Right ventricle myocardium inferior (tissue), 1 donor: Measurements from ENCODE around the gene HSF2BP. TPM values are rescaled to one million over a fixed set of nuclear protein-coding genes. Genes with fewer than 3 reads are reported as not detected.
"Not testable (repeated sequence)": the region's sequence is repeated elsewhere in the genome, so short reads cannot be mapped to it uniquely, and the experiment has no call there.

Source experiments
- ATAC-seq: fragments of 200-7000 bp; cut with Tn5 transposase; one replicate; pipeline ENCODE4 v1.9.1; 2020; ENCODE audit warnings: mild to moderate bottlenecking, moderate library complexity
- DNase-seq: peaks from one replicate; pipeline ENCODE4 v3.0.0; 2021; ENCODE audit errors: missing footprints
- intact Hi-C: fragments of 100-400 bp; cut with DNase I; formaldehyde crosslinking; loops from one replicate; pipeline ENCODE4 v1.11.0; 2022
- total RNA-seq: library from RNA; stranded (reverse); fragmentation: NEBNext Ultra II Directional; extraction: Animal tissue kit (Norgen Biotek cat#: 25700); gene quantifications from one replicate; pipeline ENCODE4 v1.2.1, GENCODE V29; 2021
- donor health status: DM: no; HTN: yes; CAD: no; lungs with severe emphysema.

The HSF2BP gene
- total RNA-seq, 1 donor from 2014 or later: not detected

DNA sequence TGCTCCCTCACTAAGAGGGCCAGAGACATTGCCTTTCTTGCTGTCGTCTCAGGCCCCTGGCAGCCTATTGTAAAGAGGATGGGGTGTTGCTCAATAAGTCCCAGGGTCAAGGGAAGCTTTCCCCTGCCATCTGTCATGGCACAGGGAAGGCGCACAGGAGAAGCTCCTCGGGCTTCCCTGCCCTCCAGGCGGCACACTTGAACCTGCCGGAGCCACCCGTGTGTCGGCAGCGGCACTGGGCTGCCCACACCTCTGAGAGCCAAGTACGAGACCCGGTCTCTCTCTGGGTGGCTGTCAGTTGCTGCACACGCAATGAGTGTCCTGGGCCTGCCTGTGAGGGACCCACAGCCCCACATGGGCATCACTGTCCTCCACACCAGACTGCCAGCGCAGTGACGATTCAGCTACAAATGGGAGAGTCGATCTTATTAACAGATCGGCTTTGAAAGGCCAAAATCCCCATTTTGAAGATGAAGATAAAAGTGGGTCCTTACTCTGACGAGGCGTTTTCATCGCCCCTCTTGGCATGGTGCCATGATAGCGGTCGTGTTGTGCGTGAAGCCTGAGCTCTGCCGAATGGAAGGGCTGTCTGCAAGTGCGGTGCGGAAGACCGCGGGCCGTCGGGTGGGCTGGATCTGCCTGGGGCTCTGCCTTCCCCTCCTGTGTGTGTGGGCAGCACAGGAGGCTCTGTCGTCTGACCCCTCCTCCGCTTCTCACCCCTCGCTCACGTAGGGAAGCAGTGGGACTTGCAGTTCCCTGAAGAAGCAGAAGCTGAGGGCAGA lies 30.5 kb upstream of the HSF2BP start:
- ATAC-seq: no peak
- no peak for DNase-seq
- intact Hi-C loops: loop anchor here (10.0 kb wide), 2 partner anchors 55 to 95 kb away; partner anchors contain the start of gene RRP1

- ATAC-seq (no peak), DNase-seq (no peak)
- intact Hi-C loops: loop anchor here (10.0 kb wide), 2 partner anchors 56 to 96 kb away; partner anchors contain the start of gene RRP1
Observed at GRCh38 chr21:43688906-43689305, 29.6 kb upstream of the HSF2BP start.

DNA sequence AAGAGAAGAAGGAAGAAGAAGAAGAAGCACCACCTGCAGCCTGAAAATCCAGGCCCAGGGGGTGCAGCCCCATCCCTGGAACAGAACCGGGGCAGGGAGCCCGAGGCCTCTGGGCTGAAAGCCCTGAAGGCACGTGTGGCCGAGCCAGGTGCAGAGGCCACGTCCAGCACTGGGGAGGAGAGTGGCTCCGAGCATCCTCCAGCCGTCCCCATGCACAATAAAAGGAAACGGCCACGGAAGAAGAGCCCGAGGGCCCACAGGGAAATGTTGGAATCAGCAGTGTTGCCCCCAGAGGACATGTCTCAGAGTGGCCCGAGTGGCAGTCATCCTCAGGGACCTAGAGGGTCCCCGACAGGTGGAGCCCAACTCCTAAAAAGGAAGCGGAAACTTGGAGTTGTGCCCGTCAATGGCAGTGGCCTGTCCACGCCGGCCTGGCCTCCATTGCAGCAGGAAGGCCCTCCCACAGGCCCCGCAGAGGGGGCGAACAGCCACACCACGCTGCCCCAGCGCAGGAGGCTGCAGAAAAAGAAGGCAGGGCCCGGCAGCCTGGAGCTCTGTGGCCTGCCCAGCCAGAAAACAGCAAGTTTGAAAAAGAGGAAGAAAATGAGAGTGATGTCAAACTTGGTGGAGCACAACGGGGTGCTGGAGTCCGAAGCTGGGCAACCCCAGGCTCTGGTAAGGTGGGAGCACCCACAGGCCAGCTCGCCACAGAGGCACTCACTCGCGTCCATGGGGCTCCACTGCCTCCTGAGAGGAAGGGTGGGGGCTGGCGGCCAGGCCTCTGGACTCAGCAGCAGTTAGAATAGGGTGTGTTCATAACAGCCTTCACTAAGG lies 28.5 kb upstream of the HSF2BP start:
- intact Hi-C loops: loop anchor here (10.0 kb wide), 2 partner anchors 57 to 97 kb away; partner anchors contain the start of gene RRP1
- no peak for ATAC-seq

DNA sequence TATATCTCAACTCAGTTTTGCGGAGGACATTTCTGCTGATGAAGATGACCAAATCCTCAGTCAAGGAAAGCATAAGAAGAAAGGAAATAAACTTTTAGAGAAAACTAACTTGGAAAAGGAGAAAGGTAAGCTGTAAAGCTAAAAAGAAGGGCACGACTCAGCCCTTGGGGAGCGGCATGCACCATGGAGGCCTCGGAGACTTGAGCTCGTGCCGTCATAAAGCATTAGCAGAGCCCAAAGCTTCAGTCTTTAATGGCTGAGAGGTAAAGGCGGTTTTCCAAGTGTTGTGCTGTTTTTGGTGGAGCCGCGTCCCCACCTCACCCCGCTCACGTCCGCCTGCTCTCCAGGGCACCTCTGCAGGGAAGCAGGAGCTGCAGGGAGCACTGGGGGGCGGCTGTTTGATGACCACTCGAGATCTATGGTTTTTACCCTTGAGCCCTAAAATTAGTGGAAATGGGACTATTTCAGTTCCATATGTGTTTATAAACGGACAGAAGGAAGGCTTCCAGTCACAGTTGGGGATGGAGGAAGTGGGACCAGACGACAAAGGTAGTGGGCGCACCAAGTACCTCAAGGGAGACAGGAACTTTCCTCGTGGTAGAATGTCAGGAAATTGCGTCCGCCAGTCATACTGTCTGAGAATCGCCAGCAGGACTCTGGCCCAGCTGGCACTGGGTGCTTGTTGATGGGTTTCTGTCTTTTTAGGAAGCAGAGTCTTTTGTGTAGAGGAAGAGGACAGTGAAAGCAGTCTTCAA lies 27.7 kb upstream of the HSF2BP start:
- DNase-seq: no peak
- ATAC-seq: no peak
- intact Hi-C loops: loop anchor here (10.0 kb wide), 2 partner anchors 58 to 98 kb away; partner anchors contain the start of gene RRP1

More for the DNA sequence above, 28.5 kb upstream of the HSF2BP start:
- no peak for DNase-seq

- intact Hi-C loops: loop anchor here (10.0 kb wide), 2 partner anchors 60 to 100 kb away; partner anchors contain the start of gene RRP1
- ATAC-seq (no peak), DNase-seq (no peak)
Observed at GRCh38 chr21:43684424-43684823, 25.1 kb upstream of the HSF2BP start.

GRCh38 chr21:43681650-43682049 lies 22.4 kb upstream of the HSF2BP start:
- intact Hi-C loops: loop anchor here (10.0 kb wide), 2 partner anchors 63 to 103 kb away; partner anchors contain the start of gene RRP1
- ATAC-seq: no peak
- no peak for DNase-seq

- ATAC-seq: not testable (repeated sequence)
- intact Hi-C loops: loop anchor here (10.0 kb wide), 2 partner anchors 64 to 104 kb away; partner anchors contain the start of gene RRP1
Observed at GRCh38 chr21:43680421-43680820, 21.1 kb upstream of the HSF2BP start.

GRCh38 chr21:43679951-43680350 lies 20.7 kb upstream of the HSF2BP start:
- DNase-seq (no peak), ATAC-seq (no peak)
- intact Hi-C loops: loop anchor here (10.0 kb wide), 2 partner anchors 65 to 105 kb away; partner anchors contain the start of gene RRP1

More at GRCh38 chr21:43680421-43680820, 21.1 kb upstream of the HSF2BP start:
- DNase-seq: not testable (repeated sequence)

- DNase-seq (no peak), ATAC-seq (no peak)
- intact Hi-C loops: no loop called here
Observed at GRCh38 chr21:43676391-43676790, 17.1 kb upstream of the HSF2BP start.

DNA sequence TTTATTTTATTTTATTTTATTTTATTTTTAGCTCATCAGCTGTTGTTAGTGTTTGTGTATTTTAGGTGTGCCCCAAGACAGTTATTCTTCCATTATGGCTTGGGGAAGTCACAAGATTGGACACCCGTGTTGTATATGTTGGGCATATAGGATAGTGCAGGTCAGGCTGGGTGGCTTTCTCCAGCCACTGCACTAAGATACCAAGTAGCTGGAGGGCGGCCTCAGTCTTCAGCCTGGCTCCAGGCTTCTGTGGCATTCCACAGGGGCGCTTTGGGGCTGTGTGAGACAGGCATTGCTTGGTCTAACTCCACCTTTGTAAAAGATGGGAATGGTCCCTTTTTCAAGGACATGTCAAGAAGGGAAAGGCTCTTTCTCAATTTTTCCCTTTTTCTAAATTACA lies 16.6 kb upstream of the HSF2BP start:
- intact Hi-C loops: no loop called here
- ATAC-seq: no peak
- DNase-seq: no peak

DNA sequence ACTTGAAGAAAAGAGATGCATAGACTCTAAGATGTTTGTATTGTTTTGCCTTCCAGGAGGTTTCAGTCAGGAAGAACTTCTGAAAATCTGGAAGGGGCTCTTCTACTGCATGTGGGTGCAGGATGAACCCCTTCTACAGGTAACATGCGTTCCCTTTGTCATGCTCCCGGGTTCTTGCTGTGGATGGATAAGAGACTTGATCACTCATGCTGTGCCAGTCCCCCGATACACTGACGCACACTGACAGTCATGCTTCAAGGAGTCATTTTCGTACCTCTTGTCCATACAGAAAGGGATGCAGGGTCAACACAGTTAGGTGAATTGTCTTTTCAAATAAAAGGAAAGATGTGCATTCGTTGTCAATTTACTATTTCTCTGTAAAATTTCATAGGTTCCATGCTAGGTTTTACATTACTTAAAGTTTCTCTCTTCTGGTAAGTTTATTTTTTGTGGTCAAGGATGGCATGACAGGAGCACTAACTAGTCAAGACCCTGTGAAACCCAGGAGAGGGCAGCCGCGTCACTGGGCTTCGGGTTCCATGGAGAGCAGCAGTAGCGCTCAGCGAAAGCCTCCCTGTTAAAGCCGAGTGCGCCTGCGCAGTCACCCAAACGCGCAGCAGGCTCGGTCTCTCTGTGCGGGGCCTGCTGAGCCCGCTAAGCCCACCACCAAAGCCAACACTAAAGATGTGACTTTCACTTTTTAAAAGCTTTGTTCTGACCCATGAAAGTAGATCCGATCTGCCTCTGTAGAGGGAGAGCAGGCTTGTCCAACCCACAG lies 10.7 kb upstream of the HSF2BP start:
- ATAC-seq (no peak), DNase-seq (no peak)
- intact Hi-C loops: no loop called here

DNA sequence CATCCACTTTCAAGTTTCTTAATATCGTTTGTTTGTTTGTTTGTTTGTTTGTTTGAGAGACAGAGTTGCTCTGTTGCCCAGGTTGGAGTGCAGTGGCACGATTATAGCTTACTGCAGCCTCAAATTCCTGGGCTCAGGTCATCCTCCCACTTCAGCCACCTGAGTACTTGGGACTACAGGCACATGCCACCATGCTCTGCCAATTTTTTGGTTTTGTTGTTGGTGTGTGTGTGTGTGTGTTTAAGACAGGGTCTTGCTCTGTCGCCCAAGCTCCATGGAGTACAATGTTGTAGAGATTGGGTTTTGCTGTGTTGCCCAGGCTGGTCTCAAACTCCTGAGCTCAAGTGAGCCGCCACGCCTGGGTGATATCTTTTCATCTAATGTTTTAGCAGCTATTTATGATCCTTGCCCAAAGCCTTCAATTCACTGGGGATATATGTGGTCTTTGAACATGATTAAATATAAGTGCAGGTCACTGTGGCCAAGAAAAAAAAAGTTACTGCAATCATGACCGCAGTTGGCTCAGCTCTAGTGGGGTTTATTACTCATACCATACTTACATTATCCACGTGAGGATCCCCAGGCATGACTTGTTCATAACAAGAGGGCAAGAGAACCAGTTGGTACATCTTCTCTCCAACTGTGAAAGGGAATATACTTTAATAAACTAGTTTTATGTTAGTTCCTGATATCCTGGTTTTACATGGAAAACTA lies 8.1 kb upstream of the HSF2BP start:
- DNase-seq: no peak
- intact Hi-C loops: no loop called here
- ATAC-seq: no peak

DNA sequence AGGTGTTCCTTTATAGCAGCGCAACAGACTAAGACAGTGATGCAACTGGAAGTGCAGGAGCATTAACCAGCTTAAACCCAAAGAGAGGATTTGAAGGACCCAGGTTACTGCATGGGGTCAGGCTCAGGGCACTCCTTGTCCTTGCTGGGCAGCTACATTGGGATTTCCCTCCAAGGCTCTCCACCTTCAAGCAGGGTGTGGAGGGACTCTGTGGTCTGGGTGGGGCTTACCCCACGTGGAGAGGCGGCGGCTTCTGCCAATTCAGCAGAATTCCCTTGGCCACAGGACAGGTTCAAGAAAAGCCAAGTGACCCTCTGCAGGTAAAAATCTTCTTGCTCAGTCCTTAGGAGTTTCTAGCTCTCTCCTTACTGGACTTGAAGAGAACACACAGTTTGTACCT lies 6.6 kb upstream of the HSF2BP start:
- intact Hi-C loops: no loop called here
- no peak for DNase-seq
- no peak for ATAC-seq

DNA sequence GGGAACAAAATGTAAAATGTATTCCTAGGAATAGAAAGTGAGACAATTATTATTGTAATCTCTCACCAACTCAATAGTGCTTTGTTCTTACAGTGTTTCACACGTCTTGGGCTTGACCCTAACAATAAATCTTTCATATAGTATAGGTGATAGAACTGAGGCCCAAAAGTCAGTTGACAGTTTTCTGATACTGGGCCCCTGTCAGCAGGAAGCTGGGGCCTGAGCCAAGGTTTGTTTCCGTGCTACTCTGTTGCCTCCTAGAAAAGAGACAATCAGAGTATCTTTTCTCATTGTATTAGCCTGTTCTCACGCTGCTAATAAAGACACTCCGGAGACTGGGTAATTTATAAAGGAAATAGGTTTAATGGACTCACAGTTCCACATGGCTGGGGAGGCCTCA lies 5.1 kb upstream of the HSF2BP start:
- no peak for DNase-seq
- ATAC-seq: no peak
- intact Hi-C loops: no loop called here

- ATAC-seq: no peak
- DNase-seq: no peak
- intact Hi-C loops: no loop called here
Observed at GRCh38 chr21:43663033-43663432, 3.7 kb upstream of the HSF2BP start.

DNA sequence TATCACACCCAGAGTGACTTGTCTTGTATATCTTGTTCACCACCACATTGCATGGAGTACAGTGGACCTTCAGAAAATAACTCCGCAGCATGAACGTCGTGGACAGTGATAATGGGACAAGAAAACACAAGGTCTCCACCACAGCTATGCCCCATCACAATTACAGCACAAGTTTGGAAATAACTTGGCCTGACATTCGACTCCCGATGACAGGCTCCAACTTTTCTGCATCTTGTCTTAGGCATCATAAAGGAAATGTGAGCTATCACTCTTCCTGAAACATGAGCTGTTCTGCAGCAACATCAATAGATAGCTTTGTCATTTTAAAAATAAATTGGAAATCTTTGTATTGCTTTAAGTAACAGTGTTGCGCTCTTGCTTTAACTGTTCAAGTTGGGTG lies 3.0 kb upstream of the HSF2BP start:
- ATAC-seq: no peak
- intact Hi-C loops: no loop called here
- no peak for DNase-seq

DNA sequence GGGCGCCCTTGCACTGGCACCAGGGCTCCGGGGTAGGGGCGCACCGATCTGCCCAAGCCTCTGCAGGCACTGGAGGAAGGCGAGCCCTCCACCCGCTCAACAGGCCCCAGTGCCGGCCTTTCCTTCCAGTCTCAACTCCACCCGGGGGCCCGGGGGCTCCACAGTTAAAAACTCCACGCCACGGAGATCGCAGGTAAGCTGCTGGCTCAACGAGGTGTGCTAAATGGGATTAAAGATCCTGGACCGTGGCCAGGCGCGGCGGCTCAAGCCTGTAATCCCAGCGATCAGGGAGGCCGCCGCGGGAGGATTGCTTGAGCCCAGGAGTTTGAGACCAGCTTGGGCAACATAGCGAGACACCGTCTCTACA lies 536 bp downstream of the HSF2BP start:
- DNase-seq (no peak), ATAC-seq (no peak)

More for the DNA sequence above, 536 bp downstream of the HSF2BP start:
- intact Hi-C loops: no loop called here
